DMS 273 (cell line): ENCODE results near the gene MAN2B1.
"Not testable (repeated sequence)": the region's sequence is repeated elsewhere in the genome, so short reads cannot be mapped to it uniquely, and the experiment has no call there.

ENCODE experiments used
- DNase-seq: peaks from one replicate; lab custom pipeline; 2025; ENCODE audit not compliant: unreplicated experiment; lab: John Stamatoyannopoulos, UW

MAN2B1 gene

DNA sequence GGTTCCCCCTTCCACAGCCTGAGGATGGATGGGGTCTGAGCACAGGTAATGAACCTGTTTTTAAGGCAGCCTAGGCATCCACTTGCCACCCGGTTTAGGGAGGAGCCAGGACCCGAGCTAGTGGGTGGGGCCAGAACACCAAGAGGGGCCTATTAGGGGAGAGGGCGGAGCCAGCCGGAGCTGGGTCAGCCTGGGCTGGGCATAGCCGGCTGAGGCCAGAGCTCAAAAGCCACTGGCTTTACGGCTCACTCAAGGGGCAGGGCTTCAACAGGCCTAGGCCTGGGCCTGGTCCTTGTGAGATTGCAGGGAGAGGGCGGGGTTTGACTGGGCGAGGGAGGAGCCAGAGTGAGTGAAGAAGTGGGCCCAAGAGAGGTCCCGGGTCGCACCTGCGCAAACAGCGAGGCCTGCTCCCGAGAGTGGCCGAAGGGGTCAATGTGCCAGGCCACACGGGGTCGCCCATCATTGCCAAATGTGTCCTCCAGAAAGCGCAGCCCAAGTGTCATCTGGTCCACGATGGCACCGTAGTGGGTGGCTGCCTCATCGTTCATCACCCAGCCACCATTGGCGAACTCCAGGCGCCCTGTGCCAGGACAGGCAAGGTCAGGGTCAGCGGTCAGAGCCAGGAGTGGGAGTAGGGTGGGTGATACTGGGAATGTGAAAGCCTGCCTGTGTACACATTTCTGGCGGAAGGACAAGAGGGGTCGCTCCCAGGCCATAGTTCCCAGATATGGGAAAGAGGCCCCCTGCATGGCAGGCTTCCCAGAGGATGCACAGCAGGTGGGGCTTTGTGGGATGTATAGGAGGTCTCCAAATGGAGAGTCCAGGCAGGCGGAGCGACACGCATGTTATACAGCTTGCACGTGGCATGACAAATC lies 1.9 kb downstream of the MAN2B1 start:
- DNase-seq, result no peak

- DNase-seq, result no peak
Observed at GRCh38 chr19:12660980-12661379, 5.6 kb downstream of the MAN2B1 start.

- DNase-seq, result no peak
Observed at GRCh38 chr19:12657966-12658365, 8.6 kb downstream of the MAN2B1 start.

DNA sequence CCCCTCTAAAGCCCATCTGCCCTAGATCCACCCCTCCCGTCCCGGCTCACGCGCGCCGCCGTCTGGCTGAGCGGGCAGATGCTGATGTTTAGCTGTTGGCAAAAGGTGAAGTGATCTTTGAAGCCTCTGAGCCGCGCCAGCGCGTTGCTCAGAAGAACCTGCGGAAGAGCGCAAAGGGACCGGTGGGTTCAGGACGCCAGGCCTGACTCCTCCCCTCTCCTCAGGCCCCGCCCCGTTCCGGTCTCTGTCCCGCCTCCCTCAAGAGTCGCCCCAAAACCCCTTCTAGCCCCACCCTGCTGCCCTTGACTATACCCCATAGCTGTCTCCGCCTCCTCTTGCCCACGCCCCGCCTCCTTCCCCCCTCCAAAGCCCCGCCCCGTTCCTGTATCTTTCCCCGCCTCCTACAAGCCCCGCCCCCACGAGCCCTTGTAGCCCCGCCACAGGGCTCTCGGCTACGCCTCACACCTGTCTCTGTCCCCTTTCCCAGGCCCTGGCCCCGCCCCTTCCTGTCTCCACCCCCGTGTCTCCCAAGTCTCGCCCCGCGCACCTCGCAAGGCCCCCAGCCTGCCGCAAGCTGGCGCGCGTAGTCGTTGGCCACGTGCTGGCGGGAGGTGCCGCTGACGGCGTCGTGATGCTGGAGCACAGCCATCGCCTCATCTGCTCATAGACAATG lies 9.5 kb downstream of the MAN2B1 start:
- DNase-seq, result no peak

DNA sequence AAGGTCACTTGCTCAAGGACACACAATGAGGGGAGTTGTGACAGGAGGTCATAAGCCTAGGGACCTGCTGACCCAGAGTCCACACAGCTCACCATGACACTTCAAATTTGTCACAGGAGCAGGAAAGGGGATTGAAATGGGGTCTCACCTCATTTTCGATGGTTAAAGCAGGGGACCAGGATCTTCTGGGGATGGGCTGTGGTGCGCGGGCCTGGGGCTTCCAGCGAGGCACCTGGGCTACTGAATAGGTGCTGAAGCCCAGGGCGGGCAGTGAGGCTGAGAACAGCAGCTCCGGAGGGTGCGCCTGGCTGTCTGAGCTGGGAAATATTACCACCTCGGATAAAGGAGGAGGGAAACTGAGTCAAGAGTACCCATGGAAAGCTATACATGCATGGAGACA lies 11.0 kb downstream of the MAN2B1 start:
- no peak for DNase-seq

- DNase-seq, result no peak
Observed at GRCh38 chr19:12652219-12652618, 14.3 kb downstream of the MAN2B1 start.

GRCh38 chr19:12649941-12650340 lies 16.6 kb downstream of the MAN2B1 start:
- no peak for DNase-seq

GRCh38 chr19:12648088-12648487 lies 18.5 kb downstream of the MAN2B1 start:
- no peak for DNase-seq

DNA sequence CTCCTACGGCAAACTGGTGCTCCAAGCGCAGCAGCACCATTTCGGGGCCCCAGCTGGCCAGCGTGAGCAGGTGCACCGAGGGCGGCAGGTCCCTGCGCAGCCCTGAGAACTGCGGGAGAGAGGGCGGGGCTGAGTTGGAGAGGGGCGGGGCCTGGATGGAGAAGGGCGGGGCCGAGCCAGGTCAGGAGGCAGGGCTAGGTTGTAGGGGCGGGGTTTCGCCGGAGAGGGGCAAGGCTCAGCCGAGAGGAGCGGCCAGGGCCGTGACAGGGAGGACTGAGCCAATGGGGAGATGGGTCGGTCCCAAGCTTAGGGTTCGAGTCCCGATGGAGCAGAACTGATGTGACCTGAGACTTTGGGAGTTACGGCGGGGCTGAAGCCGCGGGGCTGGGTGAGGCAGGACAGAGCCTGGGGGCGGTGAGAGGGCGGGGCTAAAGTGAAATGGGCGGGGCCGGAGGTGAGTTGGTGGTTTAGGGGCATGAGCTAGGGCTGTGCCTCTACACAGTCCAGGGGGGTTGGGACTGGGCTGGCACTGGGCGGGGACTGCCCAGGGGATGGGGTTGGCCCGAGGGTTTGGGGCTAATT lies 19.0 kb downstream of the MAN2B1 start:
- peak; percentile 63 for DNase-seq

DNA sequence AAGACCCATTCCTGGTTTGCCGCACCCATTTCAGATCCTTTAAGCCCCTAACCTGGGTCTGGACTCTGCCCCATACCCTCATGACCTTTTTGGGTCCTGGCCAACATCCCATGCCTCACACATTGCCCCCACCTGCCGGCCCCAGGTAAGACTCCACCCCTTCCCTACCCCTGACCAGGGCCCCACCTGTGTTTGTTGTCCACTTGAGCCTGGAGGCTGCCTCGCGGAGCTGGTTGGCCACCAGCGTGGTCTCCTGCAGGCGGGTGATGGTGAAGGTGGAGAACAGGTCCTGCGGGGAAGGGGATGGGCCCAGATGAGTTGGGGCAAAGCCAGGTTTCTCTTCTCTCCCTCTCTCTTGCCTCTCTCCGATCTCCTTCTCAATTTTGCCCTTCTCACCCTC lies 19.5 kb downstream of the MAN2B1 start:
- DNase-seq, result no peak

DNA sequence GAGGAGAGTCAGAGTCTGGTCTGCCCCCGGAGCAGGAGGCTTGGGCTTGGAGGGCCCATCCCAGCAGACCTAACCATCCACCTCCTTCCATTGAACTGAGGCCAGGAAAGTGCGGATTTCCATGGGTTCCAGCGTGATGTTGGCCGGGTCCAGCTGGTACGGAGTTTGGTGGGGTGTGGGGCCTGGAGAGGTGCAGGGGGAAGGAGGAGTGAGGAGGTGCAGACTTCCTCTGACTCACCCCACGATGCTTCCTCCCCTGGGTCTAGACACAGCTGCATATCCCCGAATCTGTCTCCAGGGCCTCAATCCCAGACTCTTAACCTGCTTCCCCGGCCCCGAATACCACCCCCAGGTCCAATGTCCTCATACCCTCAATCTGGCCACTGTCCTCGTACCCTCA lies 20.0 kb downstream of the MAN2B1 start:
- no peak for DNase-seq

GRCh38 chr19:12643716-12644115 lies 22.8 kb downstream of the MAN2B1 start:
- not testable (repeated sequence) for DNase-seq

GRCh38 chr19:12642506-12642905 lies 24.0 kb downstream of the MAN2B1 start:
- no peak for DNase-seq

- DNase-seq, result no peak
Observed at GRCh38 chr19:12641456-12641855, 25.1 kb downstream of the MAN2B1 start.

DNA sequence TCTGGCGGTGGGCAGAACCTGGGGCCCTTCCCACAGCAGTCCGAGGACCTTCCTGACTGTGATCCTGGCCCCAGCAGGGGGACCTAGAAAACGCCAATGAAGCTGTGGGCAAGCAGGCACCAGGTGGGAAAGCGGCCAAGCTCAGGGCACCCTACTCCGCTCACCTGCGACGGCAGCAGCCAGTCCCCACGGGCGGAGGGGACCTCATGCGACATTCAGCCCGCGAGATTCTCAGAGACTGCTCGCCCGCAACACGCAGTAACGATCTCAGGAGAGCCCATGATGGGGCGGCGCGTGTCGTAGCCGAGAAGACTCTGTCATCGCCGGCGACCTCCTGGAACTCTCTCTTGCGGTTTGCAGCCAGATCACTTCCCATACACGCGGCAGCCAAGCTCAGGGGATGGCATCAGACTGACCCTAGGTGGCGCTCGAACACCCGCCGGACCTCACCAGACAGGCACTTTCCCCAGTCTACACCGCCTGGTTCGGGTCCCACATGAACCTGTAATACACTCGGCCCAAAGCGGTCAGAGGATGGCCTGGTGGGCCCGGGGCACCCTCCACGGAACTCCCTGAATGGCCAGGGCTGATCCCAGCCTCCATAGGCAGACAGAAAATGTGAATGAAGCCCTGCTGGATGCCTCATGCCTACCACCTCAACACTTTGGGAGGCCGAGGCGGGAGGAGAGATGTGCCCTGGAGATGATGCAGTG lies 26.5 kb downstream of the MAN2B1 start:
- DNase-seq, result peak; percentile 86

- DNase-seq, result no peak
Observed at GRCh38 chr19:12638611-12639182, 27.8 kb downstream of the MAN2B1 start.

- DNase-seq, result no peak
Observed at GRCh38 chr19:12636631-12637030, 29.9 kb downstream of the MAN2B1 start.

- no peak for DNase-seq
Observed at GRCh38 chr19:12629215-12629614, 37.3 kb downstream of the MAN2B1 start.

- peak; percentile 55 for DNase-seq
Observed at GRCh38 chr19:12628040-12629022, 38.2 kb downstream of the MAN2B1 start.

GRCh38 chr19:12626958-12627357 lies 39.6 kb downstream of the MAN2B1 start:
- DNase-seq, result no peak
